Cardiac septum (tissue), 1 donor: ENCODE measurements around the gene TP53I11. TPM values are rescaled to one million over a fixed set of nuclear protein-coding genes. Genes with fewer than 3 reads are reported as not detected.

Source experiments
- DNase-seq: peaks from one replicate; pipeline ENCODE4 v3.0.0-alpha.2; 2020; ENCODE audit warnings: low spot score
- intact Hi-C: fragments of 100-400 bp; cut with DNase I; formaldehyde crosslinking; loops from one replicate; pipeline ENCODE4 v1.14.0; 2022
- long read RNA-seq: library from polyadenylated mRNA; unstranded; transcript quantifications from one replicate; pipeline ENCODE4 v2.0.0, GENCODE V29; 2021
- total RNA-seq: library from RNA; stranded (reverse); fragmentation: NEBNext Ultra II Directional; extraction: Animal tissue kit (Norgen Biotek cat#: 25700); gene quantifications from one replicate; pipeline ENCODE4 v1.2.1, GENCODE V29; 2021
- donor health status: DM: no; HTN: no; CAD: no.

Gene TP53I11
- 38.4 TPM for total RNA-seq
- long read RNA-seq, transcript TP53I11-208 (7 exons, 2,647 nt), result major isoform, 5 of 92 reads
- long read RNA-seq, partial matches to known transcripts, result 6 of 92 reads
- long read RNA-seq, other reads (novel, unspliced or antisense), result 80 of 92 reads

GRCh38 chr11:44950625-44951476 lies at the start of gene TP53I11:
TSS of gene TP53I11 (minus strand) at chr11:44950883. CDS start at chr11:44938335, 12,548 bp downstream.
- peak; percentile 95 for DNase-seq
- intact Hi-C loops, result loop anchor here (1.0 kb wide), 1 partner anchor 26 kb away; no protein-coding TSS in a partner anchor

- no peak for DNase-seq
- intact Hi-C loops, result no loop called here
Measured at GRCh38 chr11:44999068-44999467, 48.4 kb upstream of the TP53I11 start.

GRCh38 chr11:44998051-44998450 lies 47.4 kb upstream of the TP53I11 start:
- intact Hi-C loops, result no loop called here
- no peak for DNase-seq

- no peak for DNase-seq
- intact Hi-C loops, result no loop called here
Measured at GRCh38 chr11:44997566-44997965, 46.9 kb upstream of the TP53I11 start.

DNA sequence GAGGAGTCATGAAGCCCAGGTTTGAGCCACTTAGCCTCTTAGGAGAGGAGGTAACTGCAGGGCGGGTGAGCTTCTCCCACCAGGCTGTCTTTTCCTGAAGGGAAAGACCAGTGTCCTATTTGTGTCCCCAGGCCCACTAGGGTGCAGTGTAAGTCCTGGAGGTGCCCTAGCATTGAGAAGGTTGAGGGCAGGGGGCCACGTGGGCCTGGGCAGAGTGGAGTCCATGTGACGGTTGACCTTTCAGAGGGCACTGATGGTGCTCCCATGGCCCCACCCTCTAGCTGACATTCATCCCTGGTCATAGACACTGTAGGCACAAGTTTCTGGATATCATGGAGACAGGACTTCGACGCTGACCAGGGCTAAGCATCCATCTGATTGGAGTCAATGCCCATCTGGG lies 44.1 kb upstream of the TP53I11 start:
- DNase-seq, result no peak
- intact Hi-C loops, result no loop called here

- DNase-seq, result peak; percentile 50
- intact Hi-C loops, result no loop called here
Measured at GRCh38 chr11:44993971-44994704, 43.5 kb upstream of the TP53I11 start.

- intact Hi-C loops, result no loop called here
- DNase-seq, result no peak
Measured at GRCh38 chr11:44992774-44993173, 42.1 kb upstream of the TP53I11 start.

- no peak for DNase-seq
- intact Hi-C loops, result no loop called here
Measured at GRCh38 chr11:44992181-44992582, 41.5 kb upstream of the TP53I11 start.

DNA sequence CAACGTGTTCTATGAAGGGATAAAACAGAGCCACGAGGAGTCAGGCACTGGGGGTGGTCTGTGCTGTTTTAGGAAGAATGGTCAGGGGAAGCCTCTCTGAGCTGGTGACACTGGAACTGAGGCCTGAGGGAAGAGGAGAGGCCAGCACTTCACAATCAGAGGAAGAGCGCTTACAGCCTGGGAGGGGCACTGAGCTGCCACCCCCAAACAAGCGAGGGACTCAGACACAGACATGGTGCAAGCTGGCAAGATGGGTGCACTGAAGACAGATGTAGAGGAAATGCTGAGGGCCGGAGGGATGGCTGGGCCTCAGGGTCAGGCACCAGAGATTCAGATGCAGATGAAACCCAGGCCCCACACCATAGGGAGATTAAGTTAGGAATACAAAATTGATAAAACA lies 40.0 kb upstream of the TP53I11 start:
- intact Hi-C loops, result loop anchor here (1.0 to 2.0 kb wide), 2 partner anchors 42 to 99 kb away; no protein-coding TSS in a partner anchor
- DNase-seq, result peak; percentile 68

DNA sequence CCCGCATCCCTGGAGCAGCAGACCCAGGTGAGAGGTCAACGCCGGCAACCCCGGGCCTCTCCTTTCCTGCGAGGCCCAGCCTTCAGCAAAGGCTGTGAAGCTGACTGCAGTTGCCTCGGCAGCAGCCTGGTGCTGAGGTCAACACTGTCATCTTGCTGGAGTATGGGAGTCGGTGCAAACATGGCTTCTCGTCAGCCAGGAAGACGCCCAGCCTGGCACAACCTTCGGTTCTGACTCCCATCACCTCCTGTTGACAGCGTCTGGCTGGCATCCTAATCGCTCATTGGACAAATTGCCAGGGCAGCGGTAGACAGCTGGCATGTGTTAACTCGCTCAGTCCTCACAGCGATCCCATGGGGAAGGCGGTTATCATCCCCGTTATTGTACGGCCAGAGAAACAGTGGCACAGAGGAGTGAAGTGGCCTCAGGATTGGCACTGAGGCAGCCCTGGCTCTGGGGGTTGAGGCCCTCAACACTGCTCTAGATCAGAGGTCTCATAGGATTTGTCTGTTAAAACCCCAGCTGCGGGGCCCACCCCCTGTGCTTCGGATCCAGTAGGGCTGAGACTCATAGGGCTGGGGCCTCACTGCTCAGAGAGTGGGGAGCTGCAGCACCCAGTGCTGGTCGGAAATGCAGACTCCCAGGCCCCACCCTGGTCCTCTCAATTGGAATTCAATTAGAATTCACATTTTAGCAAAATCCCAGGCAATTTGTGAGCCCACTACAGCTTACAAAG lies 39.3 kb upstream of the TP53I11 start:
- intact Hi-C loops, result loop anchor here (1.0 to 2.0 kb wide), 2 partner anchors 41 to 99 kb away; no protein-coding TSS in a partner anchor
- DNase-seq, result peak; percentile 90

DNA sequence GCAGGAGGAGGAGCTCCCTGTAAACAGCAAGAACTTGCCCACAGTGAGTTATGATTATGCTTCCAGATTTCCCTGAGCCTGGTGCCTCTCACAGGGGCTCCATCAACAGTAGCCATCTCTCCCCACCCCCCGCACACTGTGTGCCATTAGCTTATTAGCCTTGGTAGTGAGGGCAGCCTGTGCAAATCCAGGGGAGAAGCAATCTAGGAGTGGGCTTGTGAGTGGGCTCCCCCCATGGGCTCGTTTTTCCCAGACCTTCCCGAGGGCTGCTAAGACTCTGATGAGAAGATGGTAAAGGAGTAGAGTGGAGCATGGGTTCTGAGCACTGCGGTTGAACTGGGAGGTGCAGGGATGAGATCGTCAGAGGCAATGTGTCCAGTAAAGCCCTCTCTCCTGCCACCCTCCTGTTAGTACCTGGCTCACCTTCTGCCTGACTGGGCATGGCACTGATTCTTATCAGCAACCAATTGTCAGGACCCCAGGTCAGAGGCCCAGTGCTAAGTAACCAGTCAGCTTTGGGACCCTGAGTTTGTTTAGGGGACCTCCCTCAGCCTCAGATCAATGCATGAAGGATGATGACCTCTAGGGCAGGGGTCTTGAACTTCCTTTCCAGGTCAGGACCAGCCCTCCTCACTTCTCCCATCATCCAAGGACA lies 38.4 kb upstream of the TP53I11 start:
- peak; percentile 38 for DNase-seq
- intact Hi-C loops, result no loop called here

DNA sequence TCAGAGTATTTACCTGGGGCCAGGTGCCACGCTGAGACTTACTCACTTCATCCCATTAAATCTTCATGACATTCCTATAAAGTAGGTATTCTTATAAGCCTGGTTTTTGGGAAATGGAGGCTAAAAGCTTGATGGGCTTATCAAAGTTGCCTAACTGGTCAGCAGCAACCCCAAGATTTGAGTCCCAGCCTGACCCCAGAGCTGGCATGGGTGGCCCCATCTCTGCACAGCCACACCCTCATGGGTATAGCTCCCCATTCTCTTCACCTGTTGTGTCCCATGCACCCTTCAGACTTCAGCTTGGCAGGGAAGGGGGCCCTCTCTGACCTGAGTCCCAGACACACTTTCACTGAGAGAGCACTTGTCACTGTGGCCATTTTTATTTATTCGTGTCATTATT lies 37.4 kb upstream of the TP53I11 start:
- intact Hi-C loops, result no loop called here
- peak; percentile 33 for DNase-seq

DNA sequence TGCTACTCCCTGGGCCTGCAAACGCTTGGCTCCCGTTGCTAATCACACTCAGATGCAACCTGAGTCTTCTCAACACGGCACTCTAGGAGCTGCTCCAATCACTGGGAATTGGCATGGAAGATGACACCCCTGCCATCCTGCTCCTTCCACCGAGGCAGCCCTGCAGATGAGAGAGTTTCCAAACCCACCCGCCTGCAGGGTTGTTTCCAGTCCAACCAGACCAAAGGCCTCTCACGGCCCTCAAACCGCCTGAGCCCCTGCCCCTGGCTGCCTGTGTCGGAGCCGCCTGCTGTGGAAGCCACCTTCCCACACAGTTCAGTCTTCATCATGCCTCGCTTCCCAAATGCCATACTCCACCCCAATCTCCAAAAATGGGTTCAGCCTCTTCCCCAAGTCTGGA lies 36.8 kb upstream of the TP53I11 start:
- intact Hi-C loops, result no loop called here
- peak; percentile 39 for DNase-seq

GRCh38 chr11:44986315-44986714 lies 35.6 kb upstream of the TP53I11 start:
- DNase-seq, result peak; percentile 31
- intact Hi-C loops, result no loop called here

DNA sequence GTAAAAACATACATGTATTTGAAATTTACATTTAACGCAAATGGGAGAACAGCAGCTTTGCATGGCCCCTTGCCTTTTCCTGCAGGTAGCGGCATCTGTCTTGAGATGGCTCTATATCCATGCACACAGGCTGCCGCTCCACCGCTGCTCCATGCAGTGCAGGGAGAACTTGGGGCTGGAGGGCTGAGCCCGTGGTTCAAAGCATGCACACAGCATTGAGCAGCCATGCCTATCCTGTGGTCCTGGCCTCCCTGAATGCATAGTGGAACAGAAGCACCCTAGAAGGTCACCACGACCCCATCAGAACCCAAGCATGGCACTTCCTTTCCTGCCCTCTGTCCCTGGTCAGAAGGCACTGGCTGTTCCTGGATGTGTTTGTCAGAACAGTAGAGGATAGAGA lies 35.0 kb upstream of the TP53I11 start:
- DNase-seq, result peak; percentile 35
- intact Hi-C loops, result no loop called here

DNA sequence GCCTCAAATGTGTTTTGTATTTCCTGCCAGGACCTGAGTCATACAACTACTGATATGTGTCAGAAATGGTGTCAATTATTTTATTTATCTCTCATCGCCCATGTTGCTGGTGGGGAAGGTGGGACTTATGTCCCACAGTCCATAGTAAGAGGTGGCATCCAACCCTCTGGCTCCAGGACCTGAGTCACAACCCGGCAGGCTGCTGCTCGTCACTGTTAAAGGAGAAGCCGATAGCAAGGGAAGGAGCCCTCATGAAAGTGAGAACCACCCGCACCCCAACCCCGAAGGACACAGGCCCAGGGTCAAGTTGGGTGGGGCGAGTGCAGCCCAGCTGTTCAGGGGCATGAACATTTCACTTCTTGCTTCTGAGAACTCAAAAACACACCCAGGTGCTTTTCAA lies 33.1 kb upstream of the TP53I11 start:
- intact Hi-C loops, result no loop called here
- peak; percentile 31 for DNase-seq

- intact Hi-C loops, result no loop called here
- peak; percentile 53 for DNase-seq
Measured at GRCh38 chr11:44982496-44983062, 31.9 kb upstream of the TP53I11 start.

DNA sequence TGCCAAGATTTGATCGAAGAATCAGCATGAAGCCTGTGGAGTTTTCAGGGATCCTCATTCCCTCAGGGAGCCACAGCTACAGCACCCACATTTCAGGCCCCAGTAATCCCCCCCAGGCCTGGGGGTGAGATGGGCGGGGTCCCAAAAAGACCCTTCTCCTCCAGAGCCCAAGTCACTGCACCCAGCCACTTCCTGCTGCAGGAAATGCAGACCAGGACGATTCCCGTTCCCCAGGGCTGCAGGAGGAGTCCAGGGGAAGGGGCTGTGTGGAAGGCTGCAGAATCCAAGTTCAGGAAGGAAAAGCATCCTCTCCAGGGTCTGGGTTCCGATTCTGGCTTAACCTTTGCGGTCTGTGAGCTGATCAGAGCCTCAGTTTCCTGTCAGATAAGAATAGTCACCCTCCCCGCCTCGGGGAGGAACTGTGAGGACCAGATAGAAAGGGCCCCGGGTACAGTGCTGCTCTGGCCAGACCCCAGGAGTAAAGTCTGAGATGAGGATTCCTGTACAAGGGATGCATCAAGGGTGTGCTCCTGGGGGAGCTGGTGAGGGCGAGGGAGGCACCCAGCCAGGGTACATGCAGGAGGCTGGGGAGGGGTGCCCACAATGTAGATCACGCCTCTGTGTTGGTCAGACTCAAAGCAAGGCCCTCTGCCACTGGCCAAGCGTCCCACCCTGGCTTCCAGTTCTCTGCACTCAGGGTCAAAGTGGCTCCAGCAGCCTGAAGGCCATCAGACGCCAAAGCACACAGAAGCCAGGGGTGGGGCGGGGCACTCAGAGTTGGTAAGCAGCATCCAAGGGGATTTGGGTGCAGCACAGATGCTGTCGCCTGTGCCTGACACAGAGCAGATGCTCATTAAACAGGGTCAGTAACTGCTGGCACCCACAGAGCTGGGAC lies 30.1 kb upstream of the TP53I11 start:
- no peak for DNase-seq
- intact Hi-C loops, result no loop called here
